RPMI7951 (cell line): ENCODE data around the gene SLC30A10. TPM values are rescaled to one million over a fixed set of nuclear protein-coding genes. Genes with fewer than 3 reads are reported as not detected.
"Not testable (repeated sequence)": the region's sequence is repeated elsewhere in the genome, so short reads cannot be mapped to it uniquely, and the experiment has no call there.

Source experiments
- DNase-seq: peaks from one replicate; pipeline ENCODE4 v3.0.0-alpha.2; 2012; ENCODE audit warnings: low read depth
- total RNA-seq: library from RNA; depleted of rRNA; stranded (reverse); fragments of >200 nt; shearing (Covaris generic); gene quantifications from 2 replicates; pipeline ENCODE4 v1.2.3, GENCODE V29; 2014; rRNA removed

SLC30A10 gene
- total RNA-seq, 1 experiment from 2014 or later = 0.12 TPM

GRCh38 chr1:219891846-219892245, 36.5 kb downstream of the SLC30A10 start:
- not testable (repeated sequence) for DNase-seq

GRCh38 chr1:219888667-219889066, 39.7 kb downstream of the SLC30A10 start:
- DNase-seq = not testable (repeated sequence)

GRCh38 chr1:219885680-219886079, 42.7 kb downstream of the SLC30A10 start:
- no peak for DNase-seq

- DNase-seq = peak; percentile 27
Observed at GRCh38 chr1:219883400-219884332, 44.7 kb downstream of the SLC30A10 start.

- no peak for DNase-seq
Observed at GRCh38 chr1:219882755-219883154, 45.6 kb downstream of the SLC30A10 start.

GRCh38 chr1:219882096-219882495, 46.3 kb downstream of the SLC30A10 start:
- no peak for DNase-seq

GRCh38 chr1:219880765-219881457, 47.4 kb downstream of the SLC30A10 start:
- no peak for DNase-seq

GRCh38 chr1:219876798-219877209, 51.6 kb downstream of the SLC30A10 start:
- DNase-seq = peak; percentile 15

GRCh38 chr1:219875860-219876259, 52.5 kb downstream of the SLC30A10 start:
- no peak for DNase-seq

GRCh38 chr1:219872538-219872937, 55.8 kb downstream of the SLC30A10 start:
- DNase-seq = not testable (repeated sequence)

GRCh38 chr1:219871427-219872057, 56.8 kb downstream of the SLC30A10 start:
- DNase-seq = no peak

GRCh38 chr1:219868615-219869014, 59.7 kb downstream of the SLC30A10 start:
- DNase-seq = not testable (repeated sequence)

Other genes with a start within 250 kb of the SLC30A10 start
- 52.5 and 61.9 TPM in 2 replicates for gene EPRS1, start 117.9 kb upstream of the SLC30A10 start, total RNA-seq
- 19.3 and 32.3 TPM in 2 replicates for gene BPNT1, start 161.2 kb upstream of the SLC30A10 start, total RNA-seq
- gene IARS2, start 165.6 kb upstream of the SLC30A10 start, total RNA-seq = 77.2 and 81.0 TPM in 2 replicates